Hepatocyte (in vitro differentiated cells): ENCODE results near the gene ACOXL.

Source experiments
- CTCF ChIP-seq: fragments of 200-600 bp; sonication (generic); IDR thresholded peaks from 2 replicates; pipeline ENCODE4 v1.5.1; 2016; ENCODE audit warnings: antibody characterized with exemption, mild to moderate bottlenecking; ENCODE audit not compliant: poor library complexity
- EZH2 ChIP-seq: fragments of 200-600 bp; sonication (generic); IDR thresholded peaks from 2 replicates; pipeline ENCODE4 v1.6.1; 2016; ENCODE audit warnings: antibody characterized with exemption, mild to moderate bottlenecking, borderline replicate concordance
- EZH2phosphoT487 ChIP-seq: fragments of 200-600 bp; sonication (generic); IDR thresholded peaks from one replicate; pipeline ENCODE4 v1.6.1; 2018; ENCODE audit warnings: antibody characterized with exemption, mild to moderate bottlenecking, low read depth, moderate library complexity; ENCODE audit not compliant: unreplicated experiment, severe bottlenecking

- TF ChIP-seq CTCF (no peak), EZH2 (no peak), EZH2phosphoT487 (no peak)
These were observed 134.1 kb downstream of the ACOXL start for GRCh38 chr2:110866466-110866865.
